ENCODE data around the gene RNF113B. TPM values are rescaled to one million over a fixed set of nuclear protein-coding genes. Genes with fewer than 3 reads are reported as not detected.

The RNF113B gene
- total and polyA plus RNA-seq, 4 donors: not detected

Small RNAs within 50 kb of the gene (small RNA-seq; reads per million reads assigned to genes)
- gene MIR3170 (ENCODE audit: low replicate concordance): 0.10 reads per million

Other genes with a start within 250 kb of the RNF113B start
- gene IPO5, start 223.6 kb downstream of the RNF113B start, total RNA-seq: 100 to 1,000 TPM in 1 of 2 donors, 10 to 100 TPM in 1; 84.8 to 137 TPM
- 10 to 100 TPM; 26.7 to 38.6 TPM for gene IPO5, start 223.6 kb downstream of the RNF113B start, polyA plus RNA-seq
- gene FARP1, start 34.2 kb downstream of the RNF113B start, total RNA-seq: 100 to 1,000 TPM in 1 of 2 donors, 10 to 100 TPM in 1; 76.3 to 102 TPM
- 10 to 100 TPM; 20.8 to 32.6 TPM for gene FARP1, start 34.2 kb downstream of the RNF113B start, polyA plus RNA-seq